ENCODE measurements around the gene ZFYVE1. TPM values are rescaled to one million over a fixed set of nuclear protein-coding genes. Genes with fewer than 3 reads are reported as not detected.

Gene ZFYVE1
- total and polyA plus RNA-seq, 2 of the 13 experiments (the other 11 are each of a cell fraction or from before 2014, with no cell fraction given), result 2.6 to 5.3 TPM

DNA sequence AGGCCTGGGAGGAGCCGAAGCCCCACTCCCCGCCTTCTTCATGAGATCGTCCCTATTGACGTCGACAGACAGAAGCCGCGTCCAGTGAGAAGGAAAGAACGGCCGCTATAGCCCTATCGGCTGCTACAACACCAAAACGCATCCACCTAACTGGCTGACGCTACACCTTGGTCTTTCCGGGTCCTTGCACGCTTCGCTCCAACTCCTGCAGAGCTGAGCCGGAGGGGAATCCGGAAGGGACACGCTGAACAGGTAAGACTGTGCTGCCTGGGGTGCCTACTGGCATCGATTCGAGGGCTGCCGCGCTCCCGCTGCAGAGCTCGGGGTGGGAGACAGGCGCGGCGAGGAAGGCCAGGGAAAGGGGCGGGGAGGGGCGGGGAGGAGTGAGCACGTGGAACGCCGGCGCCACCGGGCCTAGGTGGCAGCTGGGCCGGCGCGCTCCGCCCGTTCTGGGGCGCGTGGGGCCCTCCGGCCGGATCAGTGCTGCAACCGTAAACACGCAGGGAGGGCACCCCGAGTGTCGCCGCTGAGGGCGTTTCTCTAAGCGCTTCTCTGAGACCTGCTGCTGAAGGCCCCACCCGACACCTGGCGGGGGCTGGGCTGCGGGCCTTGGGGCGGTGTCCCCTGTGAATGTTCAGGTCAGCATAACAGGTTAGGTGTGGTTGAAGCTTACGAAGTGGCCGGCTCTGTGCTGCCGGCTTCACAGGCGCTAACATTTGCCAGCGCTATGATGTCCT, 100.4 kb downstream of the ZFYVE1 start, which contains the start of gene DCAF4 (continued):
- TF ChIP-seq POLR2G (IDR thresholded peaks at IDR 0.05; ENCODE audit: low read depth, low read length) (peak; percentile 80), ASH2L (IDR thresholded peaks at IDR 0.05; ENCODE audit: insufficient read length, low read depth, low read length) (peak; percentile 61), REL (CRISPR knock-in tag; conservative IDR thresholded peaks at IDR 0.05) (0 out of 2 replicates have a peak, but pooled peaks have one; percentile 50), WIZ (CRISPR knock-in tag; IDR thresholded peaks at IDR 0.05) (peak; percentile 78; the same call in 1 of the 2 replicates), MTA1 (CRISPR knock-in tag; IDR thresholded peaks at IDR 0.05; ENCODE audit: borderline replicate concordance) (peak; percentile 70; the same call in 1 of the 2 replicates), HOXA3 (CRISPR knock-in tag; IDR thresholded peaks at IDR 0.05) (no peak), ZNF543 (CRISPR knock-in tag; IDR thresholded peaks at IDR 0.05) (peak; percentile 64), KLF16 (CRISPR knock-in tag; IDR thresholded peaks at IDR 0.05) (peak in 1 of 2 experiments; percentile 45; a peak in 1 of 4 replicates), ESRRA (CRISPR knock-in tag; IDR thresholded peaks at IDR 0.05; ENCODE audit: low read depth) (peak; percentile 42; the same call in 1 of the 2 replicates), ZNF781 (CRISPR knock-in tag; IDR thresholded peaks at IDR 0.05; ENCODE audit: borderline replicate concordance, not compliant biosample characterization) (no peak), KDM2A (CRISPR knock-in tag; IDR thresholded peaks at IDR 0.05; ENCODE audit: borderline replicate concordance, low read depth) (peak; percentile 56), SRY (CRISPR knock-in tag; IDR thresholded peaks at IDR 0.05) (peak; percentile 42; the same call in 1 of the 2 replicates), KLF9 (CRISPR knock-in tag; IDR thresholded peaks at IDR 0.05; ENCODE audit: low read depth) (0 out of 2 replicates have a peak, but pooled peaks have one; percentile 61), CREB1 (IDR thresholded peaks at IDR 0.05) (peak; percentile 83), CREB1 (CRISPR knock-in tag; IDR thresholded peaks at IDR 0.05) (peak; percentile 86), ZNF207 (IDR thresholded peaks at IDR 0.05; ENCODE audit: borderline replicate concordance) (no peak), ZNF883 (CRISPR knock-in tag; IDR thresholded peaks at IDR 0.05; ENCODE audit: not compliant biosample characterization) (peak; percentile 62)
- TF ChIP-seq, protein P1, sequence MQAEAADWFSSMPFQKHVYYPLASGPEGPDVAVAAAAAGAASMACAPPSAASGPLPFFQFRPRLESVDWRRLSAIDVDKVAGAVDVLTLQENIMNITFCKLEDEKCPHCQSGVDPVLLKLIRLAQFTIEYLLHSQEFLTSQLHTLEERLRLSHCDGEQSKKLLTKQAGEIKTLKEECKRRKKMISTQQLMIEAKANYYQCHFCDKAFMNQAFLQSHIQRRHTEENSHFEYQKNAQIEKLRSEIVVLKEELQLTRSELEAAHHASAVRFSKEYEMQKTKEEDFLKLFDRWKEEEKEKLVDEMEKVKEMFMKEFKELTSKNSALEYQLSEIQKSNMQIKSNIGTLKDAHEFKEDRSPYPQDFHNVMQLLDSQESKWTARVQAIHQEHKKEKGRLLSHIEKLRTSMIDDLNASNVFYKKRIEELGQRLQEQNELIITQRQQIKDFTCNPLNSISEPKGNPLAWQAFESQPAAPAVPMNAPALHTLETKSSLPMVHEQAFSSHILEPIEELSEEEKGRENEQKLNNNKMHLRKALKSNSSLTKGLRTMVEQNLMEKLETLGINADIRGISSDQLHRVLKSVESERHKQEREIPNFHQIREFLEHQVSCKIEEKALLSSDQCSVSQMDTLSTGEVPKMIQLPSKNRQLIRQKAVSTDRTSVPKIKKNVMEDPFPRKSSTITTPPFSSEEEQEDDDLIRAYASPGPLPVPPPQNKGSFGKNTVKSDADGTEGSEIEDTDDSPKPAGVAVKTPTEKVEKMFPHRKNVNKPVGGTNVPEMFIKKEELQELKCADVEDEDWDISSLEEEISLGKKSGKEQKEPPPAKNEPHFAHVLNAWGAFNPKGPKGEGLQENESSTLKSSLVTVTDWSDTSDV (CRISPR knock-in tag; IDR thresholded peaks at IDR 0.05), result no peak
- TF ChIP-seq, protein P2, sequence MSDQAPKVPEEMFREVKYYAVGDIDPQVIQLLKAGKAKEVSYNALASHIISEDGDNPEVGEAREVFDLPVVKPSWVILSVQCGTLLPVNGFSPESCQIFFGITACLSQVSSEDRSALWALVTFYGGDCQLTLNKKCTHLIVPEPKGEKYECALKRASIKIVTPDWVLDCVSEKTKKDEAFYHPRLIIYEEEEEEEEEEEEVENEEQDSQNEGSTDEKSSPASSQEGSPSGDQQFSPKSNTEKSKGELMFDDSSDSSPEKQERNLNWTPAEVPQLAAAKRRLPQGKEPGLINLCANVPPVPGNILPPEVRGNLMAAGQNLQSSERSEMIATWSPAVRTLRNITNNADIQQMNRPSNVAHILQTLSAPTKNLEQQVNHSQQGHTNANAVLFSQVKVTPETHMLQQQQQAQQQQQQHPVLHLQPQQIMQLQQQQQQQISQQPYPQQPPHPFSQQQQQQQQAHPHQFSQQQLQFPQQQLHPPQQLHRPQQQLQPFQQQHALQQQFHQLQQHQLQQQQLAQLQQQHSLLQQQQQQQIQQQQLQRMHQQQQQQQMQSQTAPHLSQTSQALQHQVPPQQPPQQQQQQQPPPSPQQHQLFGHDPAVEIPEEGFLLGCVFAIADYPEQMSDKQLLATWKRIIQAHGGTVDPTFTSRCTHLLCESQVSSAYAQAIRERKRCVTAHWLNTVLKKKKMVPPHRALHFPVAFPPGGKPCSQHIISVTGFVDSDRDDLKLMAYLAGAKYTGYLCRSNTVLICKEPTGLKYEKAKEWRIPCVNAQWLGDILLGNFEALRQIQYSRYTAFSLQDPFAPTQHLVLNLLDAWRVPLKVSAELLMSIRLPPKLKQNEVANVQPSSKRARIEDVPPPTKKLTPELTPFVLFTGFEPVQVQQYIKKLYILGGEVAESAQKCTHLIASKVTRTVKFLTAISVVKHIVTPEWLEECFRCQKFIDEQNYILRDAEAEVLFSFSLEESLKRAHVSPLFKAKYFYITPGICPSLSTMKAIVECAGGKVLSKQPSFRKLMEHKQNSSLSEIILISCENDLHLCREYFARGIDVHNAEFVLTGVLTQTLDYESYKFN (CRISPR knock-in tag; conservative IDR thresholded peaks at IDR 0.05), result peak; percentile 32; the same call in 1 of the 2 replicates
- TF ChIP-seq, protein P3, sequence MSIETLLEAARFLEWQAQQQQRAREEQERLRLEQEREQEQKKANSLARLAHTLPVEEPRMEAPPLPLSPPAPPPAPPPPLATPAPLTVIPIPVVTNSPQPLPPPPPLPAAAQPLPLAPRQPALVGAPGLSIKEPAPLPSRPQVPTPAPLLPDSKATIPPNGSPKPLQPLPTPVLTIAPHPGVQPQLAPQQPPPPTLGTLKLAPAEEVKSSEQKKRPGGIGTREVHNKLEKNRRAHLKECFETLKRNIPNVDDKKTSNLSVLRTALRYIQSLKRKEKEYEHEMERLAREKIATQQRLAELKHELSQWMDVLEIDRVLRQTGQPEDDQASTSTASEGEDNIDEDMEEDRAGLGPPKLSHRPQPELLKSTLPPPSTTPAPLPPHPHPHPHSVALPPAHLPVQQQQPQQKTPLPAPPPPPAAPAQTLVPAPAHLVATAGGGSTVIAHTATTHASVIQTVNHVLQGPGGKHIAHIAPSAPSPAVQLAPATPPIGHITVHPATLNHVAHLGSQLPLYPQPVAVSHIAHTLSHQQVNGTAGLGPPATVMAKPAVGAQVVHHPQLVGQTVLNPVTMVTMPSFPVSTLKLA (IDR thresholded peaks at IDR 0.05), result peak; percentile 83
- TF ChIP-seq, protein P4, sequence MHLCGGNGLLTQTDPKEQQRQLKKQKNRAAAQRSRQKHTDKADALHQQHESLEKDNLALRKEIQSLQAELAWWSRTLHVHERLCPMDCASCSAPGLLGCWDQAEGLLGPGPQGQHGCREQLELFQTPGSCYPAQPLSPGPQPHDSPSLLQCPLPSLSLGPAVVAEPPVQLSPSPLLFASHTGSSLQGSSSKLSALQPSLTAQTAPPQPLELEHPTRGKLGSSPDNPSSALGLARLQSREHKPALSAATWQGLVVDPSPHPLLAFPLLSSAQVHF (CRISPR knock-in tag; IDR thresholded peaks at IDR 0.05), result no peak

Measured in HepG2 (cell line).